Cardiac fibroblast (primary cell): ENCODE results near the gene TMEM143.
"Not testable (repeated sequence)": the region's sequence is repeated elsewhere in the genome, so short reads cannot be mapped to it uniquely, and the experiment has no call there.

Experiments
- DNase-seq, 2 donors: peaks; one replicate each; pipeline versions ENCODE4 v3.0.0 to v3.0.0-alpha.2; 2010; ENCODE audit warnings: low read depth in 2 of 2
- H3K4me3 ChIP-seq, 2 donors: replicated peaks in 1 of 2; 1 replicate in 1 of 2; 2 replicates in 1 of 2; pipeline ENCODE4 v1.5.1; 2011; ENCODE audit warnings: low read depth in 2 of 2, low read length in 2 of 2, mild to moderate bottlenecking in 2 of 2, moderate library complexity in 1 of 2
- CTCF ChIP-seq: IDR thresholded peaks from one replicate; pipeline ENCODE4 v1.5.1; 2011; ENCODE audit warnings: low read depth, mild to moderate bottlenecking, low read length, inconsistent platforms

The TMEM143 gene

DNA sequence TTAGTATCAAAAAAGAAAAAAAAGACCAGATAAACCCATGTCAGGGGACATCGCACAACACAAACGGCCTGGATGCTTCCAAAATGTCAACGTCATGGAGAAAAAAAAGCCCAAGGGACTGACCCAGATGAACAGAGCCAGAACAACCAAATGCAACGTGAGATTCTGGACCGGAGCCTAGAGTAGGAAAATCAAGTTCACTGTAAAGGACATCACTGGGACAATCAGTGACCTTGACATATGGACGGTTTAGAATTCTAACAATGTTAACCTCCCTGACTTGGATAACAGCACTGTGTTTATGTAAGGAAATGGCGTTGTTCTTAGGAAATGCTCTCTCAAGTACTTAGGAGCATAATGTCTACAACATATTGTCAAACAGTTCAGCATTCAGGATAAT lies 53.5 kb downstream of the TMEM143 start:
- DNase-seq = no peak
- H3K4me3 ChIP-seq = no peak overlapping the region
- no peak for TF ChIP-seq CTCF

GRCh38 chr19:48309731-48310130 lies 54.0 kb downstream of the TMEM143 start:
- not testable (repeated sequence) for DNase-seq, H3K4me3 ChIP-seq

DNA sequence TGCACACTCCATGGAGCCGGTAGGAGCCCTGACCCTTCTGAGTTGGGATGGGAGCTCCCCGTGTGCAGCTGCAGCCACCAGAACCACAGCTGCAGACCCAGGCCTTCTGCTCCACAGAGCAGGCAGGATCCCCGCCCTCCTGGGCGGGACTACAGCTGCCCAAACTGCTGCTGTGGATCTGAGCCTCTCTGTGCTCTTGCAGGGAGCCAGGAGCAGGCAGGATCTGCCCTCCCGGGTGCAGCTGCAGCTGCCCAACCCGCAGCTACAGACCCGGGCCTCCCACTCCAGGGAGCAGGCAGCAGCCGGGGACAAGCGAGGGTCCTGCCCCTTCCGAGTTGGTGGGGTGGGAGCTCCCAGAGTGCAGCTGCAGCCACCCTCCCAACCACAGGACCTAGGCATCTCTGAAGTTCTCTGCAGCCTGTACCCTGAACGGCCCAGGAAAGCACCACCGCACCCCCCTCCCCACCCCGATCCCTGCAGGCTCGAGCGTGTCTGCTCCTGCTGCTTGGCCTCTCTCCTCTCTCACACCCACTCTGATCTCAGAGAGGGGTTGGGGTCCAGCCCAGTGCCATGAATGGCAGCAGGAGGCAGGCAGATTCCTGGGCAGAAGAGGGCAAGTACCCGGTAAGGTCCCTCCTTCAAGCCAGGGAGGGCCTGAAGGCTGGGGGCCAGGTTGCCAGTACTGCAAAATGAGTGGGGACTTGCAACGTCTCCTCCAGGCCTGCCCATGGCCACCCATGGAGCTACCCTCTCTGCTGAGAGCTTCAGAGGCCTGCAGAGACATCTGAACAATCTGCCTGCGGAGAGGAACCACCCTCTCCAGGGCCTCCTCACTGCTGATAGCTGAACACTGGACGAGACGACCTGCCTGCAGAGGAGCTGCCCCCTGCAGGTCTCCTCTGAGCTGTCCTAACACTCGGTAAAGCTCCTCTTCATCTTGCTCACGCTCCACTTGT lies 54.8 kb downstream of the TMEM143 start:
- DNase-seq = peak in 1 of 2 donors; percentile 46
- H3K4me3 ChIP-seq = no peak overlapping the region
- TF ChIP-seq CTCF = peak; percentile 30

GRCh38 chr19:48303866-48304265 lies 59.9 kb downstream of the TMEM143 start:
- TF ChIP-seq CTCF = no peak
- no peak overlapping the region for H3K4me3 ChIP-seq
- no peak for DNase-seq

GRCh38 chr19:48303367-48303766 lies 60.4 kb downstream of the TMEM143 start:
- DNase-seq = no peak
- no peak for TF ChIP-seq CTCF
- H3K4me3 ChIP-seq = no peak overlapping the region

DNA sequence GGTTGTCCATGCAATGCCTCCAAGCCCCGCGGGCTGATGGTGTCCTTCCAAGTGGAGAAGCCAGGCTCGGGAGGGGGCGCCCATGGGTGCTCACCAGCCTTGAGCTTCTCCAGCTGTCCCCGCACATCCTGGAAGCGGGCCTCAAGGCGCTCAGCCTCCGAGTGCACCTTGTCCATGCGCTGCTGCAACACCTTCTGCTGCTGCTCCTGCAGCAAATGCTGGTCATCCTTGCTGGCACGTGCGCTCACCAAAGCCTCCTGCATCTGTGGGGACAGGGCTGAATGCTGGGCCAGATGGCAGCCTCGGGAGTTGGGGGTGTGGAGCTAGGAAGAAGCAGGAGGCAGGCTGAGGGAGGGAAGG lies 61.2 kb downstream of the TMEM143 start:
- TF ChIP-seq CTCF = no peak
- no peak for DNase-seq
- H3K4me3 ChIP-seq = no peak overlapping the region

- no peak for DNase-seq
- H3K4me3 ChIP-seq = no peak overlapping the region
- TF ChIP-seq CTCF = no peak
Observed at GRCh38 chr19:48301886-48302599, 61.7 kb downstream of the TMEM143 start.
